PC-3 (cell line): Measurements from ENCODE around the gene GPR132.

Experiments used
- CTCF ChIP-seq: fragments of 300-600 bp; sonication (generic); conservative IDR thresholded peaks from 2 replicates; pipeline ENCODE4 v1.5.1; 2017; ENCODE audit warnings: antibody characterized with exemption, low read depth, mild to moderate bottlenecking, low read length
- EZH2 ChIP-seq: fragments of 300-600 bp; sonication (generic); IDR thresholded peaks from one replicate; pipeline ENCODE4 v1.6.1; 2017; ENCODE audit warnings: antibody characterized with exemption, mild to moderate bottlenecking, low read length; ENCODE audit not compliant: unreplicated experiment

- no peak for TF ChIP-seq CTCF
- no peak for TF ChIP-seq EZH2
These were observed 51.2 kb downstream of the GPR132 start for GRCh38 chr14:105014032-105014431.
